ENCODE data around the gene PLEKHN1.

DNA sequence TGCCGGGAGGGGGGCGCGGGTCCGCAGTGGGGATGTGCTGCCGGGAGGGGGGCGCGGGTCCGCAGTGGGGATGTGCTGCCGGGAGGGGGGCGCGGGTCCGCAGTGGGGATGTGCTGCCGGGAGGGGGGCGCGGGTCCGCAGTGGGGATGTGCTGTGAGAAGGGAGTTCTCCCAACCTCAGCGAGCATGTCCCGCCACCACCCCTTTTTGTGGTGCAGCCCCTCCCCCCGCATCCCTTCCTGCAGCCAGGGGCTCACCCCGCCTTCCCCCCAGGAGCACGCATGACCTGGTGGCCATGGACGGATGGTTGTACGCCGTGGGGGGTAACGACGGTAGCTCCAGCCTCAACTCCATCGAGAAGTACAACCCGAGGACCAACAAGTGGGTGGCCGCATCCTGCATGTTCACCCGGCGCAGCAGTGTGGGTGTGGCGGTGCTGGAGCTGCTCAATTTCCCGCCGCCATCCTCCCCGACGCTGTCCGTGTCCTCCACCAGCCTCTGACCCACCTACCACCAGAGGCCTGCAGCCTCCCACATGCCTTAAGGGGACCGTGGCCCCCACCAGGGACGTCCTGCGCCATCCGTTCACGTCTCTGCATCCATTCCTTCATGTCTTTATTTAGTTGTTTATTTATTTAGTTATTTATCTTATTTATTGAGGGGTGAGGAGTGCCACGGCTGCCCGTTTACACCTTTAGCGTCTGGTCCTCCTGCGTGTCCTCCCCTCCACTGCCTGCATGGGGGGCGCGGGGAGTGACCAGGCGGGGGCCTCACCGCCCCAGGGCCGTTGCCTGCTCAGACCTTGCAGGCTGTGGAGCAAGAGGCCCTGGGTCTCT, 1.4 kb upstream of the PLEKHN1 start:
- TF ChIP-seq, protein P1, sequence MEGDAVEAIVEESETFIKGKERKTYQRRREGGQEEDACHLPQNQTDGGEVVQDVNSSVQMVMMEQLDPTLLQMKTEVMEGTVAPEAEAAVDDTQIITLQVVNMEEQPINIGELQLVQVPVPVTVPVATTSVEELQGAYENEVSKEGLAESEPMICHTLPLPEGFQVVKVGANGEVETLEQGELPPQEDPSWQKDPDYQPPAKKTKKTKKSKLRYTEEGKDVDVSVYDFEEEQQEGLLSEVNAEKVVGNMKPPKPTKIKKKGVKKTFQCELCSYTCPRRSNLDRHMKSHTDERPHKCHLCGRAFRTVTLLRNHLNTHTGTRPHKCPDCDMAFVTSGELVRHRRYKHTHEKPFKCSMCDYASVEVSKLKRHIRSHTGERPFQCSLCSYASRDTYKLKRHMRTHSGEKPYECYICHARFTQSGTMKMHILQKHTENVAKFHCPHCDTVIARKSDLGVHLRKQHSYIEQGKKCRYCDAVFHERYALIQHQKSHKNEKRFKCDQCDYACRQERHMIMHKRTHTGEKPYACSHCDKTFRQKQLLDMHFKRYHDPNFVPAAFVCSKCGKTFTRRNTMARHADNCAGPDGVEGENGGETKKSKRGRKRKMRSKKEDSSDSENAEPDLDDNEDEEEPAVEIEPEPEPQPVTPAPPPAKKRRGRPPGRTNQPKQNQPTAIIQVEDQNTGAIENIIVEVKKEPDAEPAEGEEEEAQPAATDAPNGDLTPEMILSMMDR (IDR thresholded peaks at IDR 0.05): no peak
- no peak for TF ChIP-seq POLR2A (IDR thresholded peaks at IDR 0.05; ENCODE audit: low read depth)
- no peak for TF ChIP-seq POLR2AphosphoS5 (IDR thresholded peaks at IDR 0.05)
